Stimulated activated CD8-positive, alpha-beta memory T cell treated with anti-CD3 and anti-CD28 coated beads, Interleukin-7, amount 100 ng/mL, for 24 hours (primary cell): ENCODE data around the gene ADARB1.

ENCODE experiments used
- DNase-seq: peaks from one replicate; pipeline ENCODE4 v3.0.0-alpha.2; 2020; ENCODE audit warnings: low read depth

Gene ADARB1

DNA sequence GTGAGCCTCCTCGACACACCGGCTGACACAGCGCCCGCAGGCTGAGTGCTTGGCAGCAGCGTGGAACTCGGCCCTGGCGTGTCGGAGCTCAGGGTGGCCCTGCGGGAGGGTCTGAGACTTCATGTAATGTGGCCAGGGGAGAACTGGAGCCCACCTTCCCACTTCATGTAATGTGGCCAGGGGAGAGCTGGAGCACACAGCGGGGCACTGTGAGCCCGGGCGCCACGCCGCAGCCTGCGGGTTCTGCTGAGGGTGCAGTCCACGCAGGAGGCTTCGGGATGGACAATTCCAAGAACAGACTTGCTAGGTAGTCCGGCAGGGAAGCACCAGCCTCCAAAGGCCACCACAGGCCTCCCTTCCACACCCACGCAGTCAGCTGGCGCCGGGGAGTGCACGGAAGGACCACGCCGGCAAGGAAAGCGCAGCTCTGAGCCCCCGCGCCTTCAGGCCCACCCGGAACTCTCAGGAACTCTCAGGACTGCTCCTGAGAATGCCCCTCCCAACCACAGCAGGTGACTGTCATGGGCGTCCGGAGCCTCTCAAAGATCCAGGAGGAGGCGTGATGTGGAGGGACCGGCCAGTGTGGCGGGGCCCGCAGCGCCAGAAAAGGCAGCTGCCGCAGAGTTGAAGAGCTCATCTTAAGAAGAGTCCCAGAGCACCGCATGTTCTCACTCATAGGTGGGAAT is 19.3 kb upstream of the ADARB1 start:
- DNase-seq, result no peak

- no peak for DNase-seq
Observed at GRCh38 chr21:45055861-45056260, 18.5 kb upstream of the ADARB1 start.

- DNase-seq, result no peak
Observed at GRCh38 chr21:45056296-45056904, 18.0 kb upstream of the ADARB1 start.

- DNase-seq, result no peak
Observed at GRCh38 chr21:45056917-45057560, 17.3 kb upstream of the ADARB1 start.

- DNase-seq, result no peak
Observed at GRCh38 chr21:45057886-45058285, 16.5 kb upstream of the ADARB1 start.

- no peak for DNase-seq
Observed at GRCh38 chr21:45059121-45059520, 15.3 kb upstream of the ADARB1 start.

DNA sequence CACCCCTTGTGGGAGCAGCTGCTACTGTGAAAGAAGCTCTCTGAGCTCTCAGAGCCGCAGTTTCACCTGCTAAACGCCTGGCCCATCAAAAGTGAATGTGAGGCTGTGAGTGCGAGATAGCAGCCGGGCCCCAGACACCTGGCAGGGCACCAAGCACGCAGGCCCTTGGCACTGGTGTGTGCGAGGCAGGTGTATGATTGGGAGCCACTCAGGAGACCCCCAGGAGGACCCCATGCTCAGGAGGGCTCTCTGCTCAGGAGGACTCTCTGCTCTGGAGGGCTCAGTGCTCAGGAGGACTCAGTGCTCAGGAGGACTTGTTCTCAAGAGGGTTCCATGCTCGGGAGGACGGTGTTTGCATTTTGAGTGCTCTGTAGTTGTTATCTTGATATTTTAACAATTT is 14.3 kb upstream of the ADARB1 start:
- no peak for DNase-seq

DNA sequence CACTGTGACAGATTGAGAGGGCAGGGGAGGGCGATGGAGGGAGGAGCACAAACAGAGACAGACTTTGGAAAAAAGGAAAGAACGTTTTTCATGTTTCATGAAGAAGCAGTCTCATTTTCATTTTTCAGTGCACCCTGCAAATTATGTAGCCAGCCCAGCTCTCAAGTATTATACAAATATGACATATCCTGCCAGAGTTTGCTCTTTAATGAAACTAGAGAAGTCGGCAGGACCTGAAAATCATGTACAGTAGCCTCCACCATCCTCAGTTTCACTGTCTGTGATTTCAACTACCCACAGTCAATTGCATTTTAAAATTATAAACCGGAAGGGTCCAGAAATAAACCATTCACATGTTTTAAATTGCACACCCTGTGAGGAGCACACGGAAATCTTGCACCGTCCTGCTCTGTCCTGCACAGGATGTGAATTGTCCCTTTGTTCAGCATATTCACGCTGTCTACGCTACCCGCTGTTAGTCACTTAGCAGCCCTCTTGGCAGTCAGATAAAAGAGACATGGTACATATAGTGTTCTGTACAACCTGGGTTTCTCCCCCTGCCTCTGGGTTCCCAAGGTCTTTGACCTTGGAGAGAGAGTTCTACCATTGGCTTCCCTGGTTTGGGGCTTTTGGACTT is 13.6 kb upstream of the ADARB1 start:
- DNase-seq, result no peak

- no peak for DNase-seq
Observed at GRCh38 chr21:45064091-45064490, 10.3 kb upstream of the ADARB1 start.

GRCh38 chr21:45064618-45065399 is 9.6 kb upstream of the ADARB1 start:
- DNase-seq, result no peak

DNA sequence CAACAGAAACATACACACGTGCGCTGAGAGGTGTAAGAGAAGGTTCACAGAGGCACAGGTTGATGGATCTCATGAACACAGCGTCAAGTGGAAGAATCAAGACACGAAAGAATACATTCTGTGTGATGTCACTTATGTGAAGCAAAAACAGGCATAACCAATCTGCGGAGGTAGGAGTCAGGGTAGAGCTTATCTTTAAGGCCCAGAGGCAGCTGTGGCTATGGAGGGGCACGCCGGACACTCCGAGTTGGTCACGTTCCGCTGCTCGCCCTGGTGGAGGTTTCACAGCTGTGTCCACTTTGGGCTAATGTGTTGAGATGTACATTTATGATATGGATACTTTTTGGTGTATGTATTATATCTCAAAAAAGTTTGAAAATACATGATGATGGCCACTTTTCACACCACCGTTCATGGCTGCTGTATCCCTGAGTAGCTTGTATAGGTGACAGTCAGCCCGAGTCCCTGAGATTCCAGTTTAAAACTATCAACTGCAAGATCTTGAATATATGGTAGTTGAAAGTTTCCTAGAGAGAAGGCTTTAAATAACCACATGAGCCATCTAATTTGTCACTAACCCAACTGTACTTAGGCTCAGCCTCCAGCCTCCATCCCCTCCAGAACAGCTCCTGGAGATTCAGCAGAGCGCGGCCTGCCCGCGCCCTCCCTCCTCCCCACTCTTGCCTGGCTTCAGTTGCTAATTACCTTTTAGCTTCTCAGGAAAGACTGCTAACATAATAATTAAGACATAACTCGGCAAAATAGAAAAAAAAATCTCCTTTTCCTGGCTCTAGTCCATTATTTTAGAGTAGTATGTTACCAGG is 6.7 kb upstream of the ADARB1 start:
- no peak for DNase-seq

- DNase-seq, result no peak
Observed at GRCh38 chr21:45069085-45069484, 5.3 kb upstream of the ADARB1 start.

GRCh38 chr21:45069711-45070110 is 4.7 kb upstream of the ADARB1 start:
- no peak for DNase-seq

DNA sequence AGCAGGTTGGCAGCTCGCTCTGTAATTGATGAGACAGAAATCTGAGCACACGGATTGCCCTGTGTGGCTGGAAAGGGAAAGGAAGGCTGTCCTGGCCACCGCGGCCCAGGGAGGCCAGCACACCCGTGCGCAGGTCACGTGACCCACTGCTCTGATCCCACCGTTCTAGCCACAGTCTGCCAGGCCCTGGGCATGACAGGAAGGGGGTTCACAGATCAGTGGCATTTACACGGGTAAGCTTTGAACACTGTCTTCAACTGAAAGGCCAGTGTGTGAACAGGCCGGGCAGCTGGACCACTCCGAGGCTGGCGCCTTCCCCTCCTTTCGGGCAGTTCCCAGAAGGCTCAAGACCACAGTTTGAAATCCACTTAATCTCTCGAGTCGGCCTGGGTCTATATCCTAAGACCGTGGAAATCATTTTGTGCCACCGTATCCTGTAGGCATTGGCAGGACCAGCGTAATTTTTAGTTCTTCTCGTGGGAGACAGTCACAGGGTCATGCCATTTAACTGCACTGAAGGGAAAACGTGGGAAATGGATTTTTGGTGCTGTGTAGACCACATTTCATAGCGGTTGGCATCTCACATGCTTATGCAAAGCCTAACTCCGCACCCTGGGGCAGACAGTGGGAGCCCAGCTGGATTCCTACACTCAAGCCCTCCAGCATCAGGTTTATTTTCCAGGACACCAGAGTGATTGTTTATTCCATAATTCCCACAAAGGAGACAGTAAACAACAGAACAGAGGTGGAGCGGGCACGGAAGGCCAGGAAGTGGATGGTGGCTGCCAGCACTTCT is 3.1 kb upstream of the ADARB1 start:
- DNase-seq, result no peak

DNA sequence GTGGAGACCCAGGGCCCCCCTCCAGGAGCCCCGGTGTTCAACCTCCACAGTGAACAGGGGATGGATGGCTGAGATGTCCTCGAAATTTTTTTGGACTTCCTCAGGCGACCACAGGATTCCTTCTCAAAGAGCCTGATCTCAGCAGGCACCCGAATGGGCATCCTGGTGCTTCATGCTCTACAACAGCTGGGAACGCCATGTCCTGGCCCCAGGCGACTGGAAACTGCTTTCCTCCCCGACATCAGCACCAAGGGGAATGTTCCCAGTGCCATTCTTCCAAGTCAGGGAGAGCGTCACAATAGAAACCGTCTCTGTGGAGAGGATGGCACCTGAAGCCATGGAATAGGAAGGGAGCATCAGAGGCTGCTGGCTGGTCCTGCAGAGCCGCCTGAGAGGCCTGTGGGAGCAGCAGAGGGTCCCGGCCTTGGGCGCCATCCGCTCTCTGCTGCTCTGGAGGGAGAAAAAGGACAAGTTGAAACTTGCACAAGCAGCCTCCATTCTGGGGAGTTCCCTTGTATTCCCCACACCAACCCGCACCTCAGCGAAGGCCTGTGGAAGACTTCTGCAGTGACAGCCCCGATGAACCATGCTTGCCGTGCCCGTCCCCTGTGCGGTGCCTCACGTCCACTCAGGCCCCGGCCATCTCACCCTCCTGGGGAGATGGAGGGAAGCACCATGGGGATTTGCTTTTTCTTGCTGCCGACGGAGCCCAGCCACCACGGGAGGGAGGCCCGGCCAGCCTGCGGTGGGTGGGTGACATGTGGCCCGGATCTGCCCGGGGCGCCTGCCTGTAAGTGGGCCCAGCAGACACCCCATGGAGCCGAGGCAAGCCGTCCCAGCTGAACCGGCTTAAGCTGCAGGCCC is 2.3 kb upstream of the ADARB1 start:
- DNase-seq, result no peak

GRCh38 chr21:45072738-45073300 is 1.6 kb upstream of the ADARB1 start:
- no peak for DNase-seq

DNA sequence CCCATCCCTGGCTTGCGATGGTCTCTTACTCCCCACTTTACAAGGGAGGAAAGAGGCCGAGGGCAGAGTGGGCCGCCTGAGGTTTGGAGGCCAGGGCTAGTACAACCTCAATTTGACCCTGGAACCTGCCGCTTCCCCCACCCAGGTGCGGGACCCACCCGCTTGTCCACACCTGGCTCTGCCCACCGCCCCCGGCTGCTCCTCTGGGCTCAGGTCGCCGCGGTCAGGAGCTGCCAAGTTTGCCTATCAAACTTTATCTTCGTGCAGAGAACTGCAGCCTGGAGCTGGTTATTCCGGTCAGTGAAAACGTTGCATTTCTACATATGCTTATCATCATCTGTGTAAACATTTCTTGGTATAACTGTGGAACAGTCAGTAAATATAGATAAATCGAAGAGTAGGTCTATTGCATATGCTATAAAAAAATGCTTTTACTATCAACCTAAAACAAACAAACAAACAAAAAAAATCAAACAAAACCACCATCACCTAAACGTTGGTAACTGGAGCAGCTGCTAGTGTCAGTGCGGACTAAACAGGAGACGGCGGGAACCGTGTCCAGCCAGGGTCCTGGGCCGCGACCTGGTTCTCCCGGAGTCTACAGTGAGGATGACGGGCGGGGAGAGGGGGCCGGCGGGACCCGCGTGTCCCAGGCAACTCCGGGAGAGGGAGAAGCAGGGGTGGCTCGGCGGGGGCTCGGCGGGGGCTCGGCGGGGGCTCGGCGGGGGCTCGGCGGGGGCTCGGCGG is 906 bp upstream of the ADARB1 start:
- no peak for DNase-seq

DNA sequence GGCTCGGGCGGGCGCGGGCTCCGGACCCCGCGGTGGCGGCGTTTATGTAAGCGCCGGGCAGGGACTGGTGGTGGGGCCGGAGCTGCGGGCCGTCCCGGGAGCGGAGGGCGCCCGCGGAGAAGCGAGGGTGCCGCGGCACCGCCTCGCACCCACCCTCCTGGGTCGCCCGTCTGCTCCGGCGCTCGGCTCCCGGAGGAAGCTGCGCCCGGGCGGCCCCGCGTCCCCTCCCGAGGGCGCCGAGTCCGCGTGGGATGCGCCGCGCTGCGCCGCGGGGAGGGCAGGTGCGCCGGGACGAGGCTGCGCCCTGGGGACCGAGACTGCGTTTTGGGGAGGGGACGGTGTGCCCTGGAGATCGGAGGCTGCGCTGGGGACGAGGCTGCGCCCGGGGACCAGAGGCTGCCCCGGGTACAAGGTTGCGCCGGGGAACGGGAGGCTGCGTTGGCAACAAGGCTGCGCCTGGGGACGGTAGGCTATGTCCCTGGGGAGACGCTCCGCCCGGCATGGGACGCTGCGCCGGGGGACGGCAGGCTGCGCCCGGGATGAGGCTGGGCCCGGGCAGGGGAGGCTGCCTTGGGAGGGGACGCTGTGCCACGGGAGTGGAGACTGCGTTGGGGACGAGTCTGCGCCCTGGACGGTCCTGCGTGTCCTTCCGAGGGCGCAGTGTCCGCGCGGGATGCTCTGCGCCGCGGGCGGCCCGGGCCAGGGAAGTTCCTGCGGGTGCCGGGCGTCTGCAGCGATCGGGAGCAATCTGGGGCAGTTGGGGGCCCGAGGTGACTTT is 627 bp downstream of the ADARB1 start:
- DNase-seq, result no peak
